Type B pancreatic cell (in vitro differentiated cells): ENCODE data around the gene NUDT8. TPM values are rescaled to one million over a fixed set of nuclear protein-coding genes. Genes with fewer than 3 reads are reported as not detected.

ENCODE experiments used
- DNase-seq: peaks from one replicate; pipeline ENCODE4 v3.0.0; 2021; ENCODE audit warnings: mixed read lengths; ENCODE audit not compliant: unreplicated experiment; ENCODE audit errors: extremely low spot score
- H3K27ac Mint-ChIP-seq: 2 replicates; pipeline ENCODE4 v1.8.0; 2021; ENCODE audit warnings: mild to moderate bottlenecking, mixed read lengths
- H3K27me3 Mint-ChIP-seq: 2 replicates; pipeline ENCODE4 v1.8.0; 2021; ENCODE audit warnings: mixed read lengths
- H3K36me3 Mint-ChIP-seq: 2 replicates; pipeline ENCODE4 v1.8.0; 2021; ENCODE audit warnings: mixed read lengths
- H3K4me1 Mint-ChIP-seq: one replicate; pipeline ENCODE4 v1.8.0; 2021; ENCODE audit warnings: mixed read lengths; ENCODE audit not compliant: unreplicated experiment
- H3K4me3 Mint-ChIP-seq: 2 replicates; pipeline ENCODE4 v1.8.0; 2021; ENCODE audit warnings: mild to moderate bottlenecking, mixed read lengths
- H3K9me3 Mint-ChIP-seq: 2 replicates; pipeline ENCODE4 v1.8.0; 2021; ENCODE audit warnings: mixed read lengths
- CTCF ChIP-seq: fragments of 200-600 bp; sonication (generic); conservative IDR thresholded peaks from 2 replicates; pipeline ENCODE4 v1.5.0; 2021; ENCODE audit warnings: antibody characterized with exemption, mild to moderate bottlenecking
- total RNA-seq: library from RNA; stranded (reverse); gene quantifications from 2 replicates; pipeline ENCODE4 v1.2.1, GENCODE V29; 2021; ENCODE audit warnings: low replicate concordance

Gene NUDT8
- total RNA-seq, 1 donor from 2014 or later: 10.3 TPM

- peaks cover 17% of the 10 kb centered on the region for H3K4me1 Mint-ChIP-seq
- peak; percentile 70 for DNase-seq
- TF ChIP-seq CTCF: peak; percentile 66
- H3K27ac Mint-ChIP-seq: no peak overlapping the region
- peaks cover 5% of the 10 kb centered on the region for H3K9me3 Mint-ChIP-seq
- peak overlapping the region; percentile 20 for H3K4me3 Mint-ChIP-seq
- no peaks in the 10 kb centered on the region for H3K36me3 Mint-ChIP-seq
- peaks cover 14% of the 10 kb centered on the region for H3K27me3 Mint-ChIP-seq
Observed at GRCh38 chr11:67614730-67615714, 14.7 kb downstream of the NUDT8 start.

GRCh38 chr11:67613960-67614715 is 15.6 kb downstream of the NUDT8 start:
- Mint-ChIP-seq H3K4me3 (peak overlapping the region; percentile 20), H3K36me3 (no peaks in the 10 kb centered on the region), H3K27ac (no peak overlapping the region), H3K9me3 (no peaks in the 10 kb centered on the region), H3K27me3 (peaks cover 12% of the 10 kb centered on the region), H3K4me1 (peaks cover 12% of the 10 kb centered on the region)
- peak; percentile 83 for DNase-seq
- peak; percentile 82 for TF ChIP-seq CTCF

GRCh38 chr11:67613313-67613959 is 16.3 kb downstream of the NUDT8 start:
- no peak for TF ChIP-seq CTCF
- no peak overlapping the region for H3K4me3 Mint-ChIP-seq
- peaks cover 12% of the 10 kb centered on the region for H3K4me1 Mint-ChIP-seq
- H3K27ac Mint-ChIP-seq: peak overlapping the region; percentile 16
- no peaks in the 10 kb centered on the region for H3K36me3 Mint-ChIP-seq
- peaks cover 12% of the 10 kb centered on the region for H3K27me3 Mint-ChIP-seq
- no peaks in the 10 kb centered on the region for H3K9me3 Mint-ChIP-seq
- DNase-seq: no peak

GRCh38 chr11:67612751-67613150 is 17.0 kb downstream of the NUDT8 start:
- Mint-ChIP-seq H3K4me1 (peaks cover 9% of the 10 kb centered on the region), H3K4me3 (no peak overlapping the region), H3K27me3 (peaks cover 9% of the 10 kb centered on the region), H3K36me3 (no peaks in the 10 kb centered on the region), H3K27ac (peak overlapping the region; percentile 16), H3K9me3 (no peaks in the 10 kb centered on the region)
- DNase-seq: no peak
- TF ChIP-seq CTCF: no peak
